ENCODE data around the gene OSER1. TPM values are rescaled to one million over a fixed set of nuclear protein-coding genes. Genes with fewer than 3 reads are reported as not detected.
A peak's percentile ranks its signal among the peaks of the same experiment; 100 is the strongest.
"Not testable (repeated sequence)": the region's sequence is repeated elsewhere in the genome, so short reads cannot be mapped to it uniquely, and the experiment has no call there.

Gene OSER1
- total RNA-seq, 2 experiments from 2014 or later = 23.7 to 25.8 TPM

GRCh38 chr20:44235702-44236101, 25.1 kb upstream of the OSER1 start:
- no peaks in the 10 kb centered on the region for H3K27me3 Mint-ChIP-seq
- peaks cover 4% of the 10 kb centered on the region for H3K4me1 Mint-ChIP-seq
- CTCF ChIA-PET = interaction anchor here (0.7 to 1.0 kb wide), 3 partner anchors 46 to 428 kb away, joined by 3 to 5 read pairs (median 3); no protein-coding TSS in a partner anchor
- H3K9me3 Mint-ChIP-seq = no peaks in the 10 kb centered on the region
- DNase-seq = no peak
- no peaks in the 10 kb centered on the region for H3K36me3 Mint-ChIP-seq (ENCODE audit: low read depth)
- no peak overlapping the region for H3K27ac Mint-ChIP-seq
- H3K4me3 Mint-ChIP-seq = no peak overlapping the region
- POLR2A ChIA-PET = no interaction called here

GRCh38 chr20:44234566-44235317, 24.2 kb upstream of the OSER1 start:
- H3K4me3 Mint-ChIP-seq = no peak overlapping the region
- no peaks in the 10 kb centered on the region for H3K9me3 Mint-ChIP-seq
- peaks cover 4% of the 10 kb centered on the region for H3K4me1 Mint-ChIP-seq
- ChIA-PET POLR2A (no interaction called here), CTCF (interaction anchor here (0.7 to 1.4 kb wide), 4 partner anchors 46 to 427 kb away, joined by 3 to 5 read pairs (median 3); no protein-coding TSS in a partner anchor)
- H3K27me3 Mint-ChIP-seq = no peaks in the 10 kb centered on the region
- H3K27ac Mint-ChIP-seq = no peak overlapping the region
- no peak for DNase-seq
- H3K36me3 Mint-ChIP-seq (ENCODE audit: low read depth) = no peaks in the 10 kb centered on the region

GRCh38 chr20:44233436-44234016, 23.0 kb upstream of the OSER1 start:
- Mint-ChIP-seq H3K9me3 (no peaks in the 10 kb centered on the region), H3K4me1 (peaks cover 4% of the 10 kb centered on the region), H3K36me3 (ENCODE audit: low read depth) (no peaks in the 10 kb centered on the region), H3K4me3 (no peak overlapping the region), H3K27ac (no peak overlapping the region), H3K27me3 (no peaks in the 10 kb centered on the region)
- DNase-seq = no peak
- ChIA-PET POLR2A (no interaction called here), CTCF (interaction anchor here (1.3 kb wide), 1 partner anchor 117 kb away, joined by 4 read pairs; no protein-coding TSS in a partner anchor)

- DNase-seq; H3K36me3 Mint-ChIP-seq (ENCODE audit: low read depth); POLR2A ChIA-PET; H3K4me3 Mint-ChIP-seq; H3K4me1 Mint-ChIP-seq; H3K9me3 Mint-ChIP-seq; H3K27ac Mint-ChIP-seq; H3K27me3 Mint-ChIP-seq: not testable (repeated sequence)
- CTCF ChIA-PET = interaction anchor here (1.1 to 1.3 kb wide), 2 partner anchors 116 to 514 kb away, joined by 3 to 4 read pairs; no protein-coding TSS in a partner anchor
These were observed 21.9 kb upstream of the OSER1 start for GRCh38 chr20:44232469-44232856.

- POLR2A ChIA-PET = no interaction called here
- no peaks in the 10 kb centered on the region for H3K9me3 Mint-ChIP-seq
- no peak overlapping the region for H3K27ac Mint-ChIP-seq
- CTCF ChIA-PET = interaction anchor here (1.1 kb wide), 1 partner anchor 513 kb away, joined by 3 read pairs; no protein-coding TSS in a partner anchor
- peaks cover 4% of the 10 kb centered on the region for H3K4me1 Mint-ChIP-seq
- DNase-seq = no peak
- H3K27me3 Mint-ChIP-seq = no peaks in the 10 kb centered on the region
- no peaks in the 10 kb centered on the region for H3K36me3 Mint-ChIP-seq (ENCODE audit: low read depth)
- no peak overlapping the region for H3K4me3 Mint-ChIP-seq
These were observed 21.3 kb upstream of the OSER1 start for GRCh38 chr20:44231713-44232468.

GRCh38 chr20:44231193-44231592, 20.6 kb upstream of the OSER1 start:
- DNase-seq = no peak
- Mint-ChIP-seq H3K9me3 (no peaks in the 10 kb centered on the region), H3K4me3 (no peak overlapping the region), H3K36me3 (ENCODE audit: low read depth) (no peaks in the 10 kb centered on the region), H3K4me1 (peaks cover 4% of the 10 kb centered on the region), H3K27me3 (no peaks in the 10 kb centered on the region), H3K27ac (no peak overlapping the region)
- ChIA-PET CTCF (interaction anchor here (0.9 to 3.2 kb wide), 2 partner anchors 14 to 19 kb away, joined by 3 to 16 read pairs; no protein-coding TSS in a partner anchor), POLR2A (no interaction called here)

- Mint-ChIP-seq H3K9me3 (no peaks in the 10 kb centered on the region), H3K36me3 (ENCODE audit: low read depth) (no peaks in the 10 kb centered on the region), H3K4me1 (peaks cover 4% of the 10 kb centered on the region), H3K27me3 (no peaks in the 10 kb centered on the region), H3K27ac (no peak overlapping the region), H3K4me3 (no peak overlapping the region)
- POLR2A ChIA-PET = no interaction called here
- CTCF ChIA-PET = interaction anchor here (1.1 to 3.2 kb wide), 3 partner anchors 11 to 82 kb away, joined by 3 to 16 read pairs (median 3); partner anchors contain the start of gene FITM2
- no peak for DNase-seq
These were observed 18.1 kb upstream of the OSER1 start for GRCh38 chr20:44228465-44229258.

- CTCF ChIA-PET = interaction anchor here (1.5 to 3.5 kb wide), 3 partner anchors 8 to 86 kb away, joined by 4 to 19 read pairs (median 7); partner anchors contain the start of gene FITM2
- POLR2A ChIA-PET = no interaction called here
- H3K4me3 Mint-ChIP-seq = no peak overlapping the region
These were observed 14.1 kb upstream of the OSER1 start for GRCh38 chr20:44224637-44225036.

GRCh38 chr20:44223721-44224120, 13.2 kb upstream of the OSER1 start:
- ChIA-PET POLR2A (no interaction called here), CTCF (interaction anchor here (1.5 to 3.5 kb wide), 2 partner anchors 16 to 87 kb away, joined by 4 to 19 read pairs; partner anchors contain the start of gene FITM2)
- Mint-ChIP-seq H3K27me3 (no peaks in the 10 kb centered on the region), H3K9me3 (no peaks in the 10 kb centered on the region), H3K4me1 (peaks cover 23% of the 10 kb centered on the region), H3K36me3 (ENCODE audit: low read depth) (no peaks in the 10 kb centered on the region), H3K27ac (no peak overlapping the region), H3K4me3 (no peak overlapping the region)
- no peak for DNase-seq

More at GRCh38 chr20:44224637-44225036, 14.1 kb upstream of the OSER1 start:
- Mint-ChIP-seq H3K9me3 (no peaks in the 10 kb centered on the region), H3K27ac (no peak overlapping the region), H3K27me3 (no peaks in the 10 kb centered on the region), H3K36me3 (ENCODE audit: low read depth) (no peaks in the 10 kb centered on the region), H3K4me1 (peaks cover 14% of the 10 kb centered on the region)
- DNase-seq = no peak

GRCh38 chr20:44222633-44223368, 12.2 kb upstream of the OSER1 start:
- ChIA-PET CTCF (interaction anchor here (3.5 kb wide), 1 partner anchor 88 kb away, joined by 19 read pairs; the partner anchor contains the start of gene FITM2), POLR2A (no interaction called here)
- Mint-ChIP-seq H3K27me3 (no peaks in the 10 kb centered on the region), H3K4me1 (peaks cover 32% of the 10 kb centered on the region), H3K27ac (peak overlapping the region; percentile 71), H3K4me3 (no peak overlapping the region), H3K9me3 (no peaks in the 10 kb centered on the region), H3K36me3 (ENCODE audit: low read depth) (no peaks in the 10 kb centered on the region)
- DNase-seq = no peak

- Mint-ChIP-seq H3K9me3 (no peaks in the 10 kb centered on the region), H3K4me1 (peaks cover 40% of the 10 kb centered on the region), H3K4me3 (no peak overlapping the region), H3K36me3 (ENCODE audit: low read depth) (no peaks in the 10 kb centered on the region), H3K27me3 (no peaks in the 10 kb centered on the region), H3K27ac (no peak overlapping the region)
- ChIA-PET CTCF (no interaction called here), POLR2A (no interaction called here)
- no peak for DNase-seq
These were observed 11.5 kb upstream of the OSER1 start for GRCh38 chr20:44222027-44222426.

All from activated CD4-positive, alpha-beta T cell treated with anti-CD3 and anti-CD28 coated beads, Interleukin-2, amount 10 ng/mL, durations not matched to agents 7 days and 5 days (primary cell).